Peyer's patch (tissue), 4 donors: ENCODE data around the gene ELAVL1. TPM values are rescaled to one million over a fixed set of nuclear protein-coding genes. Genes with fewer than 3 reads are reported as not detected.

ENCODE experiments used
- DNase-seq, 3 donors: peaks; one replicate each; pipeline ENCODE4 v3.0.0-alpha.2; 2017 to 2019
- H3K27ac ChIP-seq, 4 donors: fragments of 200-600 bp; sonication (generic); one replicate each; pipeline ENCODE4 v1.5.1; 2016 to 2019
- H3K27me3 ChIP-seq, 2 donors: fragments of 200-600 bp; sonication (generic); one replicate each; pipeline ENCODE4 v1.5.1; 2019
- H3K36me3 ChIP-seq, 3 donors: fragments of 200-600 bp; sonication (generic); one replicate each; pipeline ENCODE4 v1.5.1; 2016 to 2019
- H3K4me1 ChIP-seq, 4 donors: fragments of 200-600 bp; sonication (generic); one replicate each; pipeline ENCODE4 v1.5.1; 2016 to 2019
- H3K4me3 ChIP-seq, 4 donors: fragments of 200-600 bp; sonication (generic); 1 replicate in 3 of 4; 2 replicates in 1 of 4; pipeline ENCODE4 v1.5.1; 2016 to 2019; ENCODE audit warnings: mild to moderate bottlenecking in 1 of 4
- H3K9me3 ChIP-seq, 4 donors: fragments of 200-600 bp; sonication (generic); one replicate each; pipeline ENCODE4 v1.5.1; 2016 to 2019; ENCODE audit warnings: mild to moderate bottlenecking in 1 of 4
- POLR2A ChIP-seq, 2 donors: fragments of 450-650 bp; IDR thresholded peaks; one replicate each; pipeline ENCODE4 v1.5.1; 2017; ENCODE audit warnings: antibody characterized with exemption in 2 of 2, mild to moderate bottlenecking in 2 of 2, moderate library complexity in 2 of 2
- total RNA-seq, 4 donors: library from RNA; depleted of rRNA; stranded (reverse); fragments of >200 nt; gene quantifications; one replicate each; pipeline ENCODE4 v1.1.0, GENCODE V29; 2016
- TF ChIP-seq, protein P1 (sequence below), 6 experiments: fragments of 450-650 bp in 4 of 6; fragments of 200-600 bp in 2 of 6; sonication (generic) in 1 of 6; IDR thresholded peaks; one replicate each; pipeline ENCODE4 v1.5.1; 2017 to 2019; ENCODE audit warnings: antibody characterized with exemption in 6 of 6, mild to moderate bottlenecking in 3 of 6, moderate library complexity in 1 of 6

Gene ELAVL1
- total RNA-seq, 4 donors from 2014 or later = 21.0 to 41.7 (median 25.9) TPM

GRCh38 chr19:7980635-7981121 is 24.8 kb downstream of the ELAVL1 start:
- no peaks in the 10 kb centered on the region for H3K9me3 ChIP-seq
- peaks cover 0 to 69% (median 0%) of the 10 kb centered on the region in 3 donors for H3K36me3 ChIP-seq
- no peak overlapping the region for H3K27ac ChIP-seq
- no peak overlapping the region for H3K4me3 ChIP-seq
- DNase-seq = no peak
- H3K4me1 ChIP-seq = no peaks in the 10 kb centered on the region
- H3K27me3 ChIP-seq = no peaks in the 10 kb centered on the region
- TF ChIP-seq, protein P1, sequence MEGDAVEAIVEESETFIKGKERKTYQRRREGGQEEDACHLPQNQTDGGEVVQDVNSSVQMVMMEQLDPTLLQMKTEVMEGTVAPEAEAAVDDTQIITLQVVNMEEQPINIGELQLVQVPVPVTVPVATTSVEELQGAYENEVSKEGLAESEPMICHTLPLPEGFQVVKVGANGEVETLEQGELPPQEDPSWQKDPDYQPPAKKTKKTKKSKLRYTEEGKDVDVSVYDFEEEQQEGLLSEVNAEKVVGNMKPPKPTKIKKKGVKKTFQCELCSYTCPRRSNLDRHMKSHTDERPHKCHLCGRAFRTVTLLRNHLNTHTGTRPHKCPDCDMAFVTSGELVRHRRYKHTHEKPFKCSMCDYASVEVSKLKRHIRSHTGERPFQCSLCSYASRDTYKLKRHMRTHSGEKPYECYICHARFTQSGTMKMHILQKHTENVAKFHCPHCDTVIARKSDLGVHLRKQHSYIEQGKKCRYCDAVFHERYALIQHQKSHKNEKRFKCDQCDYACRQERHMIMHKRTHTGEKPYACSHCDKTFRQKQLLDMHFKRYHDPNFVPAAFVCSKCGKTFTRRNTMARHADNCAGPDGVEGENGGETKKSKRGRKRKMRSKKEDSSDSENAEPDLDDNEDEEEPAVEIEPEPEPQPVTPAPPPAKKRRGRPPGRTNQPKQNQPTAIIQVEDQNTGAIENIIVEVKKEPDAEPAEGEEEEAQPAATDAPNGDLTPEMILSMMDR (IDR thresholded peaks at IDR 0.05) = no peak
- no peak for TF ChIP-seq POLR2A (IDR thresholded peaks at IDR 0.05)

DNA sequence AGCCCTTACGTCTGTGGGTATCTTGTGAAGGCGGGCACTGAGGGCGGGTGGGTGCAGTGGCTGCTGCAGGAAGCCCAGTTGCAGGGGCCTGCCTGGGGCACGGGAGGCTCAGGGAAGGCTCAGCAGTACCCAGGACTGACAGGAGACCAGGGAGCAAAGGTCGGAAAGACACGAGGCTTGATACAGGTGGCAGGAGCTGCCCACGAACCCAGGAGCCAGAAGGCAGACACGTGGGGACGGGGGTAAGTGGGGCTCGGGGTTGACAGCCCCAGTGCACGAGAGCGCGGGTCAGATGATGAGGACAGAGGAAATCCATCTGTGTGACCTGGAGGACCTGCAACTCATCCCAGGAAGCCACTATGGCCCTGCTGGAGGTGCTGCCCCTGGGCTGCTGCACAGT is 25.3 kb downstream of the ELAVL1 start:
- H3K4me1 ChIP-seq = no peaks in the 10 kb centered on the region
- peaks cover 0 to 72% (median 0%) of the 10 kb centered on the region in 3 donors for H3K36me3 ChIP-seq
- no peak overlapping the region for H3K27ac ChIP-seq
- no peaks in the 10 kb centered on the region for H3K27me3 ChIP-seq
- H3K4me3 ChIP-seq = no peak overlapping the region
- H3K9me3 ChIP-seq = no peaks in the 10 kb centered on the region
- no peak for TF ChIP-seq POLR2A (IDR thresholded peaks at IDR 0.05)
- TF ChIP-seq, protein P1 (IDR thresholded peaks at IDR 0.05) = no peak
- DNase-seq = no peak

GRCh38 chr19:7979559-7979958 is 25.9 kb downstream of the ELAVL1 start:
- Histone ChIP-seq H3K27me3 (no peaks in the 10 kb centered on the region), H3K27ac (no peak overlapping the region), H3K9me3 (no peaks in the 10 kb centered on the region), H3K4me3 (no peak overlapping the region), H3K36me3 (peaks cover 0 to 78% (median 0%) of the 10 kb centered on the region in 3 donors), H3K4me1 (no peaks in the 10 kb centered on the region)
- TF ChIP-seq, protein P1 (IDR thresholded peaks at IDR 0.05) = no peak
- no peak for TF ChIP-seq POLR2A (IDR thresholded peaks at IDR 0.05)
- no peak for DNase-seq

DNA sequence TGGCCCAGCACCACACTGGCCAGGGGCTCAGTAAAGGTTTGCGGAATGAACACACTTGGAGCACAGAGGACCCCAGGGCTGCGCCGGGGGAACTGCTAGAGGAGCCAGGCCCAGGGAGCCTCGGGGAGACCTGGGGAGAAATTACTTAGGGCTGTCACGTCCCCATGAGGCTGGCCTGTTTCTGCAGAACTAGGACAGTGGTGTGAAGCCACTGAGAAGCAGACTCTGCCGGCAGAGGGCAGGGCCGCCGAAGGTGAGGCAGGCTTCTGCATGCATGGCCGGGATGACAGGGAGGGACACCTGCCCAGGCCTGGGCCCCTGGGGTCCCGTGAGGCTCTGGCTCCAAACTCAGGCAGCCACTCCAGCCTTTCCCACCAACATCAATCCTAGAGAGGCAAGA is 26.4 kb downstream of the ELAVL1 start:
- no peak for DNase-seq
- no peaks in the 10 kb centered on the region for H3K27me3 ChIP-seq
- no peak for TF ChIP-seq POLR2A (IDR thresholded peaks at IDR 0.05)
- TF ChIP-seq, protein P1 (IDR thresholded peaks at IDR 0.05) = no peak
- H3K36me3 ChIP-seq = peaks cover 0 to 83% (median 0%) of the 10 kb centered on the region in 3 donors
- no peaks in the 10 kb centered on the region for H3K9me3 ChIP-seq
- H3K4me1 ChIP-seq = no peaks in the 10 kb centered on the region
- H3K4me3 ChIP-seq = no peak overlapping the region
- no peak overlapping the region for H3K27ac ChIP-seq

DNA sequence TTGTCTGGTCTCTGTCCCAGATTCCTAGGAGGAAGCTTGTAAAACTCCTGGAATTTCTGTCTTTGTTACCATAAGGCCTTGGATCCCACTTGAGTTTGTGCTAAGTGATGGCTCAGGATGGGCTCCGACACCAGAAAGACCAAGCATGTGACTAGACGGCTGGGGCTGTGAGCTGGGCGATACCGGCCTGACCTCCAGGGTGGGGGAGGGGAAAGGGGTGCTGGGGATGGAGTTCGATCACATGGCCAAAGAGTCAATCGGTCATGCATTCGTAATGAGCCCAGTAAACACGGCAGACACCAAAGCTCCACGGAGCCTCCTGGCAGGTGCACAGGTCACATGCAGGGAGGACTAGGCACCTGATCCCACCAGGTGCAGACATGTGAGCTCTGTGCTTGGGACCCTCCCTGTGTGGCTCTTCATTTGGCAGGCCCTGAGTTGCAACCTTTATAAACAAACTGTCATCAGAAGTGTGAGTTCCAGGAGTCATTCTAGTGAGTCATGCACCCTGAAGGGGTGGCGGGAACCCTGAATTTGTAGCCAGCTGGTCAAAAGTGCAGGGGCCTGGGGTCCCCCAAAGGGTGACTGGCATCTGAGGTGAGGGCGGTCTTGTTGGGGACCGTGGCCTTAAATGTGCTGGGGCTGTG is 27.1 kb downstream of the ELAVL1 start:
- no peaks in the 10 kb centered on the region for H3K4me1 ChIP-seq
- no peaks in the 10 kb centered on the region for H3K9me3 ChIP-seq
- H3K36me3 ChIP-seq = peaks cover 0 to 83% (median 0%) of the 10 kb centered on the region in 3 donors
- TF ChIP-seq, protein P1 (IDR thresholded peaks at IDR 0.05) = no peak
- no peak for TF ChIP-seq POLR2A (IDR thresholded peaks at IDR 0.05)
- no peaks in the 10 kb centered on the region for H3K27me3 ChIP-seq
- no peak overlapping the region for H3K4me3 ChIP-seq
- no peak for DNase-seq
- H3K27ac ChIP-seq = no peak overlapping the region
